Natural killer cell (primary cell): ENCODE measurements around the gene TBC1D9B. TPM values are rescaled to one million over a fixed set of nuclear protein-coding genes. Genes with fewer than 3 reads are reported as not detected.

Experiments
- ATAC-seq, 3 donors: fragments of 150-1000 bp in 2 of 3; fragments of 200-7000 bp in 1 of 3; cut with Tn5 transposase; 1 replicate in 1 of 3; 2 replicates in 2 of 3; pipeline ENCODE4 v1.10.0; 2021; ENCODE audit warnings: mild to moderate bottlenecking in 2 of 3, moderate library complexity in 2 of 3
- DNase-seq, 2 donors: peaks; one replicate each; pipeline versions ENCODE4 v3.0.0 to v3.0.0-alpha.2; 2013 to 2021; ENCODE audit warnings: mixed read lengths in 1 of 2
- H3K27ac ChIP-seq: one replicate; pipeline ENCODE4 v1.5.1; 2013; ENCODE audit warnings: mild to moderate bottlenecking, low read length
- H3K27me3 ChIP-seq: one replicate; pipeline ENCODE4 v1.6.1; 2013; ENCODE audit warnings: low read length; ENCODE audit not compliant: control insufficient read depth, insufficient read depth
- H3K36me3 ChIP-seq: one replicate; pipeline ENCODE4 v1.6.1; 2013; ENCODE audit warnings: low read length; ENCODE audit not compliant: control insufficient read depth, insufficient read depth
- H3K4me1 ChIP-seq: one replicate; pipeline ENCODE4 v1.6.1; 2013; ENCODE audit warnings: low read length; ENCODE audit not compliant: control insufficient read depth, insufficient read depth
- H3K4me3 ChIP-seq: one replicate; pipeline ENCODE4 v1.5.1; 2013; ENCODE audit warnings: low read length
- H3K9me3 ChIP-seq: one replicate; pipeline ENCODE4 v1.6.1; 2013; ENCODE audit warnings: low read length; ENCODE audit not compliant: control insufficient read depth, insufficient read depth
- H3K27ac Mint-ChIP-seq, 2 donors: one replicate each; pipeline ENCODE4 v1.8.0; 2022; ENCODE audit warnings: mild to moderate bottlenecking in 2 of 2, mixed read lengths in 2 of 2, moderate library complexity in 1 of 2
- H3K27me3 Mint-ChIP-seq, 2 donors: one replicate each; pipeline ENCODE4 v1.8.0; 2022; ENCODE audit warnings: low read depth in 2 of 2, mixed read lengths in 2 of 2
- H3K36me3 Mint-ChIP-seq: one replicate; pipeline ENCODE4 v1.8.0; 2022; ENCODE audit warnings: mixed read lengths
- H3K4me1 Mint-ChIP-seq, 2 donors: one replicate each; pipeline ENCODE4 v1.8.0; 2022; ENCODE audit warnings: mixed read lengths in 2 of 2
- H3K4me3 Mint-ChIP-seq: one replicate; pipeline ENCODE4 v1.8.0; 2022; ENCODE audit warnings: mild to moderate bottlenecking, moderate library complexity, mixed read lengths
- H3K9me3 Mint-ChIP-seq, 2 donors: one replicate each; pipeline ENCODE4 v1.8.0; 2022; ENCODE audit warnings: mixed read lengths in 2 of 2
- WGBS: methylation state at CpG from one replicate; pipeline ENCODE4 v1.1.7; 2013; ENCODE audit warnings: missing lambda C conversion rate; ENCODE audit not compliant: insufficient coverage; 5-methylcytosine and 5-hydroxymethylcytosine counted together
- intact Hi-C: fragments of 100-400 bp; cut with micrococcal nuclease; formaldehyde crosslinking; loops from one replicate; pipeline ENCODE4 v1.14.2; 2022
- total RNA-seq, 4 donors: library from RNA; stranded (reverse); fragments of 120-200 nt in 1 of 4; gene quantifications; one replicate each; pipeline versions ENCODE4 v1.2.3 to v1.2.4, GENCODE V29; 2013 to 2022
- TF ChIP-seq, protein P1 (sequence below): fragments of 200-600 bp; IDR thresholded peaks from one replicate; pipeline ENCODE4 v1.8.0; 2022; ENCODE audit warnings: antibody characterized with exemption

The TBC1D9B gene
- total RNA-seq, 3 donors from 2014 or later (not counting 1 experiment from before 2014, with no cell fraction given) = 102 to 115 (median 113) TPM

DNA sequence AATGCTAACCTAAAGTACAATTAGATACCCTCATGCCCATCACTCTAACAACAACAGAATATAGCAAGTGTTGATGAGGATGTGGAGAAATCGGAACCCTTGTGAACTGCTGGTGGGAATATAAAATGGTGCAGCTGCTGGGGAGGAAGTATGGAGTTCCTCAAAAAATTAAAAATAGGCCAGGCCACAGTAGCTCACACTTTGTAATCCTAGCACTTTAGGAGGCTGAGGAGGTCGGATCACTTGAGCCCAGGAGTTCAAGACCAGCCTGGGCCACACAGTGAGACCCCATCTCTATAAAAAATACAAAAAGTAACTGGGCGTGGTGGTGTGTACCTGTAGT is 31.1 kb downstream of the TBC1D9B start:
- H3K9me3 ChIP-seq = no peaks in the 10 kb centered on the region
- no peak overlapping the region for H3K4me3 ChIP-seq
- DNase-seq = no peak
- H3K9me3 Mint-ChIP-seq = no peaks in the 10 kb centered on the region
- peaks cover 35% of the 10 kb centered on the region for H3K36me3 ChIP-seq
- 94% methylated on average over 3 of the region's 3 CpGs for WGBS
- intact Hi-C loops = no loop called here
- no peak overlapping the region for H3K4me3 Mint-ChIP-seq
- ATAC-seq = no peak
- no peak overlapping the region for H3K27ac ChIP-seq
- no peaks in the 10 kb centered on the region for H3K27me3 Mint-ChIP-seq
- TF ChIP-seq, protein P1, sequence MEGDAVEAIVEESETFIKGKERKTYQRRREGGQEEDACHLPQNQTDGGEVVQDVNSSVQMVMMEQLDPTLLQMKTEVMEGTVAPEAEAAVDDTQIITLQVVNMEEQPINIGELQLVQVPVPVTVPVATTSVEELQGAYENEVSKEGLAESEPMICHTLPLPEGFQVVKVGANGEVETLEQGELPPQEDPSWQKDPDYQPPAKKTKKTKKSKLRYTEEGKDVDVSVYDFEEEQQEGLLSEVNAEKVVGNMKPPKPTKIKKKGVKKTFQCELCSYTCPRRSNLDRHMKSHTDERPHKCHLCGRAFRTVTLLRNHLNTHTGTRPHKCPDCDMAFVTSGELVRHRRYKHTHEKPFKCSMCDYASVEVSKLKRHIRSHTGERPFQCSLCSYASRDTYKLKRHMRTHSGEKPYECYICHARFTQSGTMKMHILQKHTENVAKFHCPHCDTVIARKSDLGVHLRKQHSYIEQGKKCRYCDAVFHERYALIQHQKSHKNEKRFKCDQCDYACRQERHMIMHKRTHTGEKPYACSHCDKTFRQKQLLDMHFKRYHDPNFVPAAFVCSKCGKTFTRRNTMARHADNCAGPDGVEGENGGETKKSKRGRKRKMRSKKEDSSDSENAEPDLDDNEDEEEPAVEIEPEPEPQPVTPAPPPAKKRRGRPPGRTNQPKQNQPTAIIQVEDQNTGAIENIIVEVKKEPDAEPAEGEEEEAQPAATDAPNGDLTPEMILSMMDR = no peak
- no peaks in the 10 kb centered on the region for H3K4me1 ChIP-seq
- no peaks in the 10 kb centered on the region for H3K36me3 Mint-ChIP-seq
- H3K27ac Mint-ChIP-seq = no peak overlapping the region
- peaks cover 0 to 9% of the 10 kb centered on the region in 2 donors for H3K4me1 Mint-ChIP-seq
- no peaks in the 10 kb centered on the region for H3K27me3 ChIP-seq

DNA sequence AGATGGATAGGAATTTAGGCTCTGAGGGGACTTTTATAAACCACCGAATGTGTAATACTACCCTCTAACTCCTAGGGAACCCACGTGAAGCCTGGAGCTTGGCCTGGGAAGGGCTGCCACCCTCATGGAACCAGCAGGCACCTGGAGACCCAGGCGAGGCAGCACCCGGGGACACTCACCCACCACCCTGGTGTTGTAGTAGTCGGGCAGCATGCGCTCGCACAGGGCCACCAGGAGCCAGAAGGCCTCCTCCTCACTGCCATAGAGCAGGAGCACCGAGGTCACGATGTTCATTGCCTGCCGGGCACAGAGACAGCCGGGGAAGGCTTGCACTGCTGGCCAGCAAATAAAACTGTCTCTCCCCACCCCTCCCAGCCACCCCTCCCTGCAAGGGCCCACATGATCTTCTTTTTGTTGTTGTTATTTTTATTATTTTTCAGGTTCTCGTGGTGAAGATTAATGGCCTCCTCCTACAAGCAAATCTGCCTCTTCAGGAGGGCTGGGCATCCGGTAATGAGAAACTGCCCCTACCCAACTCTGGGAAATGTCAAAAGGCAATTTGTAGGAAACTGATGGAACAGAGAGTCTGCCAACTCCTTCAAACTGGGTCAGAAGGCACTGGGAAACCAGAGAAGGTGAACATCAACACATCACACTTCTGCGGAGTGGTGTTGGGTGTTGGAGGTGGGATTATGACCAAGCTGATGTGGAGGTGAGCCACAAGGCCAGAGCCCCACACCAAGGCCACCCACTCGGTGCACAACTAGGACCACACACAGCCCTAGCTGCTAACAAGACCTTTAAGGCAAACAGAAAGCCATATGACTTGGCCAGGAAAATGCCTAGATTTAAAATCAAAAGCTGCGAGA is 31.7 kb downstream of the TBC1D9B start:
- TF ChIP-seq, protein P1 = no peak
- H3K4me3 Mint-ChIP-seq = no peak overlapping the region
- no peak for DNase-seq
- ATAC-seq = no peak
- no peaks in the 10 kb centered on the region for H3K9me3 Mint-ChIP-seq
- H3K9me3 ChIP-seq = no peaks in the 10 kb centered on the region
- H3K27ac ChIP-seq = no peak overlapping the region
- no peak overlapping the region for H3K4me3 ChIP-seq
- peaks cover 0 to 6% of the 10 kb centered on the region in 2 donors for H3K4me1 Mint-ChIP-seq
- peaks cover 40% of the 10 kb centered on the region for H3K36me3 ChIP-seq
- no peaks in the 10 kb centered on the region for H3K27me3 ChIP-seq
- H3K4me1 ChIP-seq = no peaks in the 10 kb centered on the region
- intact Hi-C loops = no loop called here
- no peak overlapping the region for H3K27ac Mint-ChIP-seq
- WGBS = 98% methylated on average over 13 of the region's 16 CpGs
- no peaks in the 10 kb centered on the region for H3K27me3 Mint-ChIP-seq
- H3K36me3 Mint-ChIP-seq = no peaks in the 10 kb centered on the region

DNA sequence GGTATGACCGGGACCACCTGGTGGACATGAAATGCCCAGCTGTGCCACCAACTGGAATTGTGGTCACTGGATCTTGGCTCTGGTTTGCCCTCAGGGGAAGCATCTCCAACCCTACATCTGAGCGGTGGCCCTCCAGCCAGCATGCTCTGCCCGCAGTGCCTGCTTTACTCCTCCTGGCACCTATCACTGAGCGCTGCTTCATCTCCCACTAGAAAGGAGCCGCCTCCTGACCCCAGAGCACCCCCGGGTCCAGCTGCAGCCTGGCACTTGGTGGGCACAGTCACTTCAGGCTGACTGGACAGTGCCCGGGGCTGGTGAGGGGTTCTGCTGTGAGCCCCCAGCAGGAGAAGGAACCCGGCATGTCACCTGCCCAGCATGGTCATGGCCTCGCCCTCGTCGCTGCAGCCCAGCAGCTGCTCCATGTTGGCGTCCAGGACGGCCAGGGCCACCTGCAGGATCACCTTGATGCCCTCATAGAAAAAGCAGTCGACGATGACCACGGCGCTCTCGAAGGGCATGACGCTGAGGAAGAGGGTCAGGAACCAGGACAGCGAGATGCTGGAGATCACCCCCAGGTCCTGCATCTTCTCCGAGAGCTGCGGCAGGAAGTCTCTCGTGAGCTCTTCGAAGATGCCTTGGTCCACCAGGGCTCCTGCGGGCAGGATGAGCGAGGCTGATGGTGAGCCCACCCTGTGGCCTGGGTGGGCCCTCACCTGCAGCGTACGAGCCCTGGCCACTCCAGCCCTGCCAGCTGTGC is 33.0 kb downstream of the TBC1D9B start:
- Mint-ChIP-seq H3K36me3 (no peaks in the 10 kb centered on the region), H3K27me3 (no peaks in the 10 kb centered on the region), H3K4me1 (peaks cover 0 to 6% of the 10 kb centered on the region in 2 donors), H3K27ac (no peak overlapping the region), H3K9me3 (no peaks in the 10 kb centered on the region), H3K4me3 (no peak overlapping the region)
- no peaks in the 10 kb centered on the region for H3K4me1 ChIP-seq
- H3K36me3 ChIP-seq = peaks cover 43% of the 10 kb centered on the region
- H3K4me3 ChIP-seq = no peak overlapping the region
- ATAC-seq (no peak), DNase-seq (no peak)
- no peaks in the 10 kb centered on the region for H3K9me3 ChIP-seq
- no peaks in the 10 kb centered on the region for H3K27me3 ChIP-seq
- H3K27ac ChIP-seq = no peak overlapping the region
- intact Hi-C loops = no loop called here
- TF ChIP-seq, protein P1 = no peak
- 96% methylated on average over 28 of the region's 28 CpGs for WGBS
